NAMALWA (cell line): Measurements from ENCODE around the gene POLG2.
"Not testable (repeated sequence)": the region's sequence is repeated elsewhere in the genome, so short reads cannot be mapped to it uniquely, and the experiment has no call there.

Experiments
- DNase-seq: peaks from one replicate; pipeline ENCODE4 v3.0.0-alpha.2; 2015; ENCODE audit warnings: low spot score

The POLG2 gene

DNA sequence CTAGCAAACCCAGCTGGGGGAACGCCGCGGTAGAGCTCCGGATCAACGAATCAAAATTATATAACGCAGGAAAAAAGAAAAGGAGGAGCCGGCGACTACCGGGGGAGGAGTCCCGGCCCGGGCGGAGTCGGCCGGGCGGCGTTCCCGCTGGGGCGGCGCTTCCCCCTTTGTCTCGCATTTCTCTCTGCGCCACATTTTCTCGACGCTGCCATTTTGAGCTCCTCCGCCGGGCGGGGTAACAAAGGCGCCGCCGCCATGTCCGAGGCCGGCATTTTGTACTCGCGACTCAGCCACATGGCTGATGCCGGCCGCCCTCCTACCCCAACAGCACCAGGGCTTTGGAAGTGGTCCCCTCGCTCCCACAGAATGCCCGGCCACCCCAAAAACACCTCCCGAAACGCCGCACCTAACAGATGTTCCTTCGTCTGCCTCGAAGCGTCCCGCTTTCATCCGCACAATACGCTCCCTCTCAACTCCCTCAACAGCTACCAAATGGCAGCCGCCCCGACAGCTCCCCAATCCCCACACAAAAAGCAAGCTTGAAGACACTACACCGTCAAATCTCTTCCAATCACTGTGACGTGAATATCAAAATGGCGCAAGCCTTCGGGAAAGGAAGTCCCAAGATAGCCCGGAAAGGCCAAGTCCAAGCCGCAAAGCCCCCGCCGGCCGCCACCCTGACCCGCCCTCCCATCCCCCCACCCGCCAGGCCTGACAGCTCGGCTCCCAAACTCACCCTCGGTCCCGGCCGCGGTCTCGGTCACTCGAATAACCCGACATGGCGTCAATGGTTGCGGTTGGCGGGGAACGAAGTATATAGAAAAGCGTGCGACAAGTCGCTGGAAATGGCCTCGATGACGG is 8.7 kb upstream of the POLG2 start:
- DNase-seq: peak; percentile 79

- no peak for DNase-seq
These were observed 8.0 kb upstream of the POLG2 start for GRCh38 chr17:64504769-64505339.

GRCh38 chr17:64503821-64504768 is 7.2 kb upstream of the POLG2 start:
- DNase-seq: peak; percentile 28

GRCh38 chr17:64503341-64503740 is 6.5 kb upstream of the POLG2 start:
- DNase-seq: peak; percentile 27

DNA sequence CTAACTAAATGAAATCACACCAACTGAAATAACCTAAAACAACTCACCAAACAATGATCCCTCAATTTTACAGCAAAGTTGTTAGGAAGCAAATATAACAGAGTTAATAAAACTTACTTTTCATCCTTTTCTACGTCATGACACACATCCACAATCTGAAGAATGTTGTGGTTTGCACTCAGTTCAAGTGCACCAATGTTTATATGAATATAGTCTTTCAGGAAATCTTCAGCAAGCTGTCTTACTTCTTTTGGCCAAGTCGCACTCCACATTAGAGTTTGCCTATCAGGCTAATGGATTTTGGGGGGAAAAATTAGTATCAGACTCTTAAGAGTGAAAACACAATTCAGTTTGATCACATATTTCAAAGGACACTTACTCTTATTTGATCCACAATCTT is 6.0 kb upstream of the POLG2 start:
- no peak for DNase-seq

- peak; percentile 42 for DNase-seq
These were observed 5.2 kb upstream of the POLG2 start for GRCh38 chr17:64502021-64502420.

- peak; percentile 52 for DNase-seq
These were observed 4.3 kb upstream of the POLG2 start for GRCh38 chr17:64500862-64501765.

- peak; percentile 50 for DNase-seq
These were observed 3.6 kb upstream of the POLG2 start for GRCh38 chr17:64500487-64500859.

DNA sequence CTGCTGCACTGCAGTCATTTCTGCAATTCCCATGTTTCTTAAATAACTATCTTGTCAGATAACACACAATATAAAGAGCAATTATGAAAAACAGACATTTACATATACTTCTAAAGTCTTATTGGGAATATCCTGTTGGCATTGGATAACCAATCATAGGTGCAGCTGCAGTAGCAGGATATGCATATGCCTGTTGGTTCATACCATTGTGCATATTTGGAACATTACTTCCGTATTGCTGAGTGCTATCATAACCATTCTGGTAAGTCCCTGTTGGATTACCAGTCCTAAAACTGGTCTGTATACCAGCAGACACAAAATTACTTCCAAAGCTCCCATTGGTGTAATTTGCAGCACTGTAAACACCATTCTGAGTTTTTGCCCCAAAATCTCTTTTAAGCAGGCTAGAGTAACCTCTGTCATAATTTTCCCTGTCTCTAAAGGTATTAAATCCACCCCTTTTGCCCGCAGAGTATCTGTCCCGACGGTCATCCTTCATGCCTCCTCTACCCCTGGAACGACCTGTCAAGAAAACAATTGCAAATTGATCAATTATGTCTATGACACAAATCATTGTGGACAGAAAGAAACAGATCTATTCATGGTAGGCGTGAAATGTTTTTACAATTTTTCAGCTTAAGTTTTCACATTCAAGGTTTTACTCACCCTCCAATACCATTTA is 3.1 kb upstream of the POLG2 start:
- peak; percentile 58 for DNase-seq

GRCh38 chr17:64498308-64499203 is 1.7 kb upstream of the POLG2 start:
- DNase-seq: peak; percentile 69

- DNase-seq: no peak
These were observed 746 bp upstream of the POLG2 start for GRCh38 chr17:64497565-64498035.

DNA sequence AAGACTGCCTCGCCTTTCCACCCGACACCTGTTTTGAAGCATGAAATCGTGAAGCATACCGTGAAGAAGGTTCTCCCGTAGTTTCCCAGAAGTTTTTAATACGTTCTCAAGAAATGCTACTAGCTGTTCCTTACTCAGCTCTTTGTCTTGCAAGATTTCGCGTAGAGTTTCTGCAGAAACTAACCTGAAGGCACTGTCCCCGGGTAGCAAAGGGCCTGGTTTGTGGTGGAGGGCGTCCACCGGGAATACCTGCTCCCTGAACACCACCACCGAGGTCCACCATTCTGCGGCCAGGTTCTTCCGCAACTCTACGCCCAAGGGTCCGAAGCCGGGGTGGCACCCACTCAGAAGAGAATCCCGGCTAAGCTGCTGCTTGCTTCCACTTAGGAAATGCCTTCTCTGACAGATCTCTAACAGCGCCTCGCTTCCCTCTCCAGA is 487 bp downstream of the POLG2 start:
- DNase-seq: no peak

DNA sequence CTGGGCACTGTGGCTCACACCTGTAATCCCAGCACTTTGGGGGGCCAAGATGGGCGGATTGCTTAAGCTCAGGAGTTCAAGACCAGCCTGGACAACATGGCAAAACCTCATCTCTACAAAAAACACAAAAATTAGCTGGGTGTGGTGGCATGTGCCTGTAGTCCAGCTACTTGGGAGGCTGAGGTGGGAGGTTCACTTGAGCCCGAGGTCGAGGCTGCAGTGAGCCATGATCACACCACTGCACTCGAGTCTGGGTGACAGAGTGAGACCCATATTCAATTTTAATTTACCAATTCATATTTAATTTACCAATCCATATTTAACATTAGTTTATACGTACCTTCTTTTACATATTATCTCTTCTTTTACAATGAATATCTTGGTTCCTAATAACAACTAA is 1.6 kb downstream of the POLG2 start:
- not testable (repeated sequence) for DNase-seq

DNA sequence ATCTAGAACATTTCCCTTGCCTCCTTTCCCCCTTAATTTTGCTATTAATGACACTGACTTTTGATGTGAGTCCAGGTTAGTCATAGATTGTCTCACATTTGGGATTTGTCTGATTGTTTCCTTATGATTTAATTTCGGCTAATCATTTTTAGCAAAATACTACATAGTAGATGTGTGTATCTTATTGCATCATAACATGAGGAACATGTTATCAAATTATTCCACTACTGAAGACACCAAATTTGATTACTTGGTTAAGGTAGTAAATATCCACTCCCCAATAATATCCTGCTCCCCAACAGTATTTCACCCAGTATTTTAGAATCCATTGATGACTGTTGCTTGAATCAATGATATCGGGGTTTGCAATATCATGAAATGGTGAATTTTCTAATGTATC is 2.7 kb downstream of the POLG2 start:
- DNase-seq: no peak

DNA sequence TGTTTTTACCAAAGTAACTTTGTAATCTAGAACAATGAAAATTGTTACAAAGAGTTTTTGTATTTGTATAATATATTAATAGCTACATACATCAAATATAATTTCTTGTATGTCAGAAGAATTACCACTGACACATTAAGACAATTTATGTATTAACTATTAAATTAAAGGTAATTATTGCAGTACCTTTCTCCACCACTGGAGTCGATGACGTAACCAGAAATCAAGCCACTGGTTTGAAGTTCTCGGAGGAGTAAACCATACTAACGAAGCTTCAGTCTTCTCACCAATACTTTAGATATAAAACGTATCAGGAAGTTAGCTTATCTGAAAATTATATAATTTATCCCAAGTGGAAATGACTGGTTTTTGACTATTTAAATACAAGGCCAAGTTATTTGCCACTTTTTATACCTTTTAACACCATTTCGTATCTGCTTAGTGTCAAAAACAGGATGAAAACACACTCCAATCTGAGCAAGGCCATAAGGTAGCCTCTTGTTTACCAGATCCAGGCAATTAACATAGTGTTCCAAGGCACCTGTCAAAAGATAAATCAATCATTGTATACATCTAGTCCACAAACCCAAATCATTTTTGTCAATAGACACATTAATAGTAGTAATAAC is 4.3 kb downstream of the POLG2 start:
- peak; percentile 80 for DNase-seq

DNA sequence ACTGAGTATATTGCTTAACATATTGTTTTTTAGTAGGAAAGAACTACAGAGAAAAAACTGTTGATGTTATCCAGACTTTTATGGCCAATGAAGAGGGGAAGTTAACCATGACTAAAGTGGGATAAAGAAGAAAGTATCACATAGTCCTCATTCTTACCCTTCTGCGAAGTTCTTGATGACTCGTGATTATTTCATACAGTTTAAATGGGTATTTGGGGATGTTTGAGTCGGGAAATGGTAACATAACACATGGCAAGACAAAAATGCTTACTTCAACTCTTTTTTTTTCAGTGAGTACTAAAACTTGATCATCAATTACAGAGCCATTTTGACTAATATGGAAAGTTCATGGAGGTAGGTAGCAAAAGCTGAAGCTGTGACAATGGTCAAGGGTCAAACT is 4.9 kb downstream of the POLG2 start:
- DNase-seq: no peak

GRCh38 chr17:64491034-64491860 is 5.6 kb downstream of the POLG2 start:
- DNase-seq: peak; percentile 66

GRCh38 chr17:64488301-64488700 is 8.6 kb downstream of the POLG2 start:
- DNase-seq: no peak
